BJ (cell line): ENCODE results near the gene LRIT1. TPM values are rescaled to one million over a fixed set of nuclear protein-coding genes. Genes with fewer than 3 reads are reported as not detected.

Source experiments
- CTCF ChIA-PET: fragments of 350-600 bp; formaldehyde crosslinking; extraction: SDS; loops from one replicate; lab custom pipeline; 2021; ENCODE audit warnings: antibody characterized with exemption, inconsistent platforms; lab: Yijun Ruan, JAX
- POLR2A ChIA-PET: fragments of 300-600 bp; sonication (Branson Sonifier 250); formaldehyde crosslinking; extraction: SDS; loops from one replicate; lab custom pipeline; 2021; ENCODE audit warnings: antibody characterized with exemption; lab: Charles Lee
- DNase-seq: peaks from one replicate; pipeline ENCODE4 v3.0.0-alpha.2; 2011; ENCODE audit warnings: low read depth
- H3K27me3 ChIP-seq: 2 replicates; pipeline ENCODE4 v1.6.0; 2011; ENCODE audit warnings: low read length; ENCODE audit not compliant: control insufficient read depth, insufficient read depth
- H3K36me3 ChIP-seq: 2 replicates; pipeline ENCODE4 v1.5.1; 2011; ENCODE audit warnings: low read length; ENCODE audit not compliant: control insufficient read depth, insufficient read depth
- H3K4me3 ChIP-seq: 2 replicates; pipeline ENCODE4 v1.5.1; 2011; ENCODE audit warnings: low read depth, mild to moderate bottlenecking, control low read depth, low read length
- polyA plus RNA-seq: library from polyadenylated mRNA; depleted of rRNA; stranded (reverse); fragments of >200 nt; gene quantifications from 2 replicates; pipeline ENCODE4 v1.2.3, GENCODE V29; 2011
- TF ChIP-seq, protein P1 (sequence below): IDR thresholded peaks from 2 replicates; pipeline ENCODE4 v1.5.1; 2011; ENCODE audit warnings: low read depth, mild to moderate bottlenecking, control low read depth, inconsistent platforms, low read length, moderate library complexity; ENCODE audit not compliant: insufficient read depth

Gene LRIT1
- polyA plus RNA-seq, 1 experiment, result not detected

DNA sequence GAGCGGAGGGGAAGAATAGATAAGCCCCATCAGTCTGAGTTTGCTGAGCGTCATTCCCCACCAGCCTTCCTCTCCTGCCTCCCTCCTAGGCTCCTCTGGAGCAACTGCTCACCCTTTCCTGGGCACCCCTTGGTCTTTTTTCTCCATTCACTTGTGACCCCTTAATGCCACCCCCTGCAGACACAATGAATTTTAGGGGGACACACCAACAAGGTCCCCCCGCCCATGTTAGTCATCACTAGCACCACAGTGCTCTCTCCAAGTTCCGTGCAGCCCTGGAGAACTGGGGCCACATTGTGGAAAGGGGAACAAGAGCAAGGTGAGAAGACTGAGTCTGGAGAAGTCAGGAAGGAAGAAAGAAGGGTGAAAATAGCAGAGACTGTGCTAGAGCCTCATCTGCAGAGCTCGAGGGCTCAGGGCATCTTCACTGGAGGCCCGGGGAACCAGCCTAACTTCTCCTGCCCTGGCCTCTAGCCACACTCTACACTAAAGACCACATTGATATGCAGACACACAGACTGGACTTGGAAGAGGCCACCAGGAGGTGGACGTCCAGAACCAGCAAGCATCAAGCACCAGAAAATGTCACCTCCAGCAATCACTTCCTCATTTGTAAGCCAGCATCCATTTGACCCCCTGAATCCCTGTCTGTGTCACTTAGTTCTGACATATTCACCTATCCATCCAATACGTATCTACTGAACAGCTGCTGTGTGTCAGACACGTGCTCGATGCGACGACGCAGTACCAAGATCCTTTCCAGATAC is 21.0 kb upstream of the LRIT1 start:
- TF ChIP-seq, protein P1, sequence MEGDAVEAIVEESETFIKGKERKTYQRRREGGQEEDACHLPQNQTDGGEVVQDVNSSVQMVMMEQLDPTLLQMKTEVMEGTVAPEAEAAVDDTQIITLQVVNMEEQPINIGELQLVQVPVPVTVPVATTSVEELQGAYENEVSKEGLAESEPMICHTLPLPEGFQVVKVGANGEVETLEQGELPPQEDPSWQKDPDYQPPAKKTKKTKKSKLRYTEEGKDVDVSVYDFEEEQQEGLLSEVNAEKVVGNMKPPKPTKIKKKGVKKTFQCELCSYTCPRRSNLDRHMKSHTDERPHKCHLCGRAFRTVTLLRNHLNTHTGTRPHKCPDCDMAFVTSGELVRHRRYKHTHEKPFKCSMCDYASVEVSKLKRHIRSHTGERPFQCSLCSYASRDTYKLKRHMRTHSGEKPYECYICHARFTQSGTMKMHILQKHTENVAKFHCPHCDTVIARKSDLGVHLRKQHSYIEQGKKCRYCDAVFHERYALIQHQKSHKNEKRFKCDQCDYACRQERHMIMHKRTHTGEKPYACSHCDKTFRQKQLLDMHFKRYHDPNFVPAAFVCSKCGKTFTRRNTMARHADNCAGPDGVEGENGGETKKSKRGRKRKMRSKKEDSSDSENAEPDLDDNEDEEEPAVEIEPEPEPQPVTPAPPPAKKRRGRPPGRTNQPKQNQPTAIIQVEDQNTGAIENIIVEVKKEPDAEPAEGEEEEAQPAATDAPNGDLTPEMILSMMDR, result no peak
- Histone ChIP-seq H3K4me3 (no peak overlapping the region), H3K36me3 (no peaks in the 10 kb centered on the region), H3K27me3 (peaks cover 7% of the 10 kb centered on the region; the same call in 1 of the 2 replicates)
- ChIA-PET POLR2A (no interaction called here), CTCF (interaction anchor here (0.7 to 11.6 kb wide), 5 partner anchors 12 to 559 kb away, joined by 3 to 221 read pairs (median 4); no protein-coding TSS in a partner anchor)
- no peak for DNase-seq

DNA sequence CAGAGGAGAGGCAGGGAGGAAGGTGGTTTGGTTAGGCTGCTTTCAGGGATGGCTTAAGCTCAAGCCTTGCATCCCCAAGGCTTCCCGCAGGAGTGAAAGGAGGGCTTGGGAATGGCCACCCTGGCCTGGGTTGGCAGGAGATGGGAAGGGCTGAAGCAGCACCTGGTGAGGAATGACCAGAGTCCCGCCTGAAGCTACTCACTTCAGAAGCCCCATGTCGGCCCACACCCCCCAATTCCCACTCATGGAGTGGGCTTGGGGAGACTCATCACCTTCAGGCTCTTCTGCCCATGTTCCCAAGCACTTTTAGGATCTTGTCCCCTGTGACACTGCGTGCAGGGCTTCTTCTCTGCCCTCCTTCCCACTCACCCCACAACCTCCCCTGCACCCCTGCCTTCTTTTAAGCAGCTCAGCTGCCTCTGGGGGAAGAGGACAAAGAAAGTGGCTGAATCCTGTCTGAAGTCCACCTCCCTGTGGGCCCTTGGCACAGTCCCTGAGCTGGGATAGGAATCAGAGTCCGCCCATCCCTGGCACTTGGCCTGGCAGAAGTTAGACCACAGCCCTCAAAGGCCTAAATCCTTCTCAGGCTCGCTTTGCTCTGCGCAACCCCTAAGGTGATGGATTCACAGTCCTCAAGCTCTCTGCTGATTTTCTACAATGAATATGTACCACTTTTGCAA is 20.0 kb upstream of the LRIT1 start:
- TF ChIP-seq, protein P1, result no peak
- DNase-seq, result no peak
- peaks cover 7% of the 10 kb centered on the region; the same call in 1 of the 2 replicates for H3K27me3 ChIP-seq
- no peaks in the 10 kb centered on the region for H3K36me3 ChIP-seq
- CTCF ChIA-PET, result interaction anchor here (0.8 to 11.6 kb wide), 6 partner anchors 11 to 559 kb away, joined by 3 to 221 read pairs (median 3); no protein-coding TSS in a partner anchor
- H3K4me3 ChIP-seq, result no peak overlapping the region
- POLR2A ChIA-PET, result no interaction called here

DNA sequence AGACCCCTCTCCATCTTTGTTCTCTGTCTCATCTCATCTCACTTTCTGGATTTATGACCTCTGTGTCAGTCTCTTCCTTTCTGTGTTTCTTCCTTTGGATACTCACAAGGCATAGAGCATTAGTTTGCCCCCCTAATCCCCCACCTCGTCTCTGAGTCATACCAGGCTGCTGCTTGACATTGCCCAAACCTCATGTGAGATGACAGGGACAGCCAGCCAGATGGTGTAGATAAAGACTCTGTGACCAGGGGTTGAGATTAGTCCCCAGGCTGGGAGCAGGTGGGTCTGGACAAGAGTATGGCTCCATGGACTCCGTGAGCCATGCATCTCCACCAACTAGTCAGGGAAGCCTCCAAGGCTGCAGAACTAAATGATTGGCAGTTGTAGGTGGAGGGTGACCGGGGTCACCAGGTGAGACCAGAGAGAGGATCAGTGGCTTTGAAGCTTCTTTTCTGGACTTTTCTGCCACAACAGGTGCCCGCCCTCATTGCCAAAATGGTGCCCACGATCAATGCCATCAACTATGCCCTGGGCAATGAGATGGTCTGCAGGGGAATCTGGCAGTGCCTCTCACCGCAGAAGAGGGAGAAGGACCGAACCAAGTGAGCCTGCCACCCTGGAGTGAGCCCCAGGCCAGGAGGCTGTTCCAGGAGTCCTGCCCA is 16.8 kb upstream of the LRIT1 start:
- no peak for DNase-seq
- H3K27me3 ChIP-seq, result peaks cover 7% of the 10 kb centered on the region; the same call in 1 of the 2 replicates
- H3K36me3 ChIP-seq, result no peaks in the 10 kb centered on the region
- CTCF ChIA-PET, result interaction anchor here (1.5 to 2.1 kb wide), 3 partner anchors 9 to 282 kb away, joined by 4 to 7 read pairs (median 6); no protein-coding TSS in a partner anchor
- POLR2A ChIA-PET, result no interaction called here
- TF ChIP-seq, protein P1, result no peak
- no peak overlapping the region for H3K4me3 ChIP-seq

DNA sequence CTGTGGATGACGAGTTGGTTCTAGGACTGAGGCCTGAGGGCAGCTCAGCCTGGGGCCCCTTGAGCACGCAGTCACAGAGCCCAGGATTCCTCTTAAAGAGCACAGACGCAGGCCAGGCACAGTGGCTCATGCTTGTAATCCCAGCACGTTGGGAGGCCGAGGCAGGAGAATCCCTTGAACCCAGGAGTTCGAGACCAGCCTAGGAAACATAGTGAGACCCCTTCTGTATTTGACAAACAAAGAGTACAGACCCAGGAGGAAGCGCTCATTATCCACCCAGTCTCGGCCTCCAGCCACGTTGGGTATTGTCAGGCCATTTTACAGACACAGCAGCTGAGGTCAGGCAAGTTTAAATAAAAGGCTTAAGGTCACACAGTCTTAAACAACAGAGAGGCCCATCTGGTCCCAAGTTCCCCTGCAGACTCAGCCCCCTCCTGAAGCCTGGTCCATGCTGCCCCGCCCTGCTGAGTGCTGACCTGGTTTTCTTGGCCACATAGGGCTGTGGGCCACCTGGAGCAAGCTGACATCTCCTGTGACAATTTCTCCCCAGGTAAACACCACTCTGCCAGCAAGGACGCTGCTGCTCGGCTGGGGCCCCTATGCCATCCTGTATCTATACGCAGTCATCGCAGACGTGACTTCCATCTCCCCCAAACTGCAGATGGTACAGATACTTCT is 16.1 kb upstream of the LRIT1 start:
- H3K27me3 ChIP-seq, result peaks cover 9% of the 10 kb centered on the region; the same call in 1 of the 2 replicates
- no peak overlapping the region for H3K4me3 ChIP-seq
- POLR2A ChIA-PET, result no interaction called here
- no peak for DNase-seq
- TF ChIP-seq, protein P1, result no peak
- CTCF ChIA-PET, result interaction anchor here (0.7 to 2.1 kb wide), 4 partner anchors 10 to 283 kb away, joined by 3 to 7 read pairs (median 4); no protein-coding TSS in a partner anchor
- no peaks in the 10 kb centered on the region for H3K36me3 ChIP-seq
